PC-3 (cell line): ENCODE measurements around the gene PNMA1. TPM values are rescaled to one million over a fixed set of nuclear protein-coding genes. Genes with fewer than 3 reads are reported as not detected.

Experiments used
- ATAC-seq: fragments of 200-7000 bp; cut with Tn5 transposase; 2 replicates; pipeline ENCODE4 v1.9.1; 2020; ENCODE audit warnings: mild to moderate bottlenecking, moderate library complexity
- BruUV-seq: library from RNA; stranded (reverse); fragments of 400-500 nt; replicated peaks from 2 replicates; lab custom pipeline; 2021; lab: Mats Ljungman, UMichigan
- CTCF ChIA-PET: fragments of 300-600 bp; sonication (Branson Sonifier 250); formaldehyde crosslinking; loops from one replicate; lab custom pipeline; 2022; ENCODE audit warnings: antibody characterized with exemption; lab: Charles Lee
- POLR2A ChIA-PET: fragments of 300-600 bp; sonication (Branson Sonifier 250); formaldehyde crosslinking; loops from one replicate; lab custom pipeline; 2022; ENCODE audit warnings: antibody characterized with exemption; ENCODE audit not compliant: unreplicated experiment; lab: Charles Lee
- DNase-seq: peaks from one replicate; pipeline ENCODE4 v3.0.0-alpha.2; 2015
- H2AFZ ChIP-seq: fragments of 300-600 bp; sonication (generic); 2 replicates; pipeline ENCODE4 v1.6.0; 2016; ENCODE audit warnings: antibody characterized with exemption, low read length
- H3F3A ChIP-seq: fragments of 300-600 bp; sonication (generic); one replicate; pipeline ENCODE4 v1.6.0; 2017; ENCODE audit warnings: antibody characterized with exemption, low read length, control low read depth, mild to moderate bottlenecking; ENCODE audit not compliant: unreplicated experiment
- H3K27ac ChIP-seq: fragments of 300-600 bp; sonication (generic); 2 replicates; pipeline ENCODE4 v1.5.1; 2016; ENCODE audit warnings: mild to moderate bottlenecking, low read length
- H3K27me3 ChIP-seq: fragments of 300-600 bp; sonication (generic); 2 replicates; pipeline ENCODE4 v1.6.1; 2016; ENCODE audit warnings: low read length, mixed read lengths
- H3K36me3 ChIP-seq: fragments of 300-600 bp; sonication (generic); 2 replicates; pipeline ENCODE4 v1.6.1; 2016; ENCODE audit warnings: low read depth, mixed run types, low read length, mixed read lengths
- H3K4me1 ChIP-seq: fragments of 300-600 bp; sonication (generic); 2 replicates; pipeline ENCODE4 v1.5.1; 2016; ENCODE audit warnings: low read length; ENCODE audit not compliant: insufficient read depth
- H3K4me2 ChIP-seq: fragments of 300-600 bp; sonication (generic); 2 replicates; pipeline ENCODE4 v1.6.0; 2016; ENCODE audit warnings: low read length
- H3K4me3 ChIP-seq: fragments of 300-600 bp; sonication (generic); 2 replicates; pipeline ENCODE4 v1.5.1; 2016; ENCODE audit warnings: mild to moderate bottlenecking, low read length, mixed read lengths
- H3K79me2 ChIP-seq: fragments of 300-600 bp; sonication (generic); 2 replicates; pipeline ENCODE4 v1.6.1; 2017; ENCODE audit warnings: low read length, mixed read lengths
- H3K9ac ChIP-seq: fragments of 300-600 bp; sonication (generic); 2 replicates; pipeline ENCODE4 v1.6.0; 2016; ENCODE audit warnings: mild to moderate bottlenecking, low read length
- H3K9me2 ChIP-seq: fragments of 300-600 bp; sonication (generic); replicated peaks from 2 replicates; pipeline ENCODE4 v1.6.1; 2016; ENCODE audit warnings: mixed run types, low read length, mixed read lengths
- H3K9me3 ChIP-seq: fragments of 300-600 bp; sonication (generic); 2 replicates; pipeline ENCODE4 v1.6.1; 2016; ENCODE audit warnings: low read length, mixed read lengths
- H4K20me1 ChIP-seq: fragments of 300-600 bp; sonication (generic); 2 replicates; pipeline ENCODE4 v1.6.1; 2016; ENCODE audit warnings: low read length, mixed read lengths
- CTCF ChIP-seq: fragments of 300-600 bp; sonication (generic); conservative IDR thresholded peaks from 2 replicates; pipeline ENCODE4 v1.5.1; 2017; ENCODE audit warnings: antibody characterized with exemption, low read depth, mild to moderate bottlenecking, low read length
- EZH2 ChIP-seq: fragments of 300-600 bp; sonication (generic); IDR thresholded peaks from one replicate; pipeline ENCODE4 v1.6.1; 2017; ENCODE audit warnings: antibody characterized with exemption, mild to moderate bottlenecking, low read length; ENCODE audit not compliant: unreplicated experiment
- EZH2phosphoT487 ChIP-seq: fragments of 300-600 bp; sonication (generic); IDR thresholded peaks from 2 replicates; pipeline ENCODE4 v1.6.1; 2018; ENCODE audit warnings: mild to moderate bottlenecking, antibody characterized with exemption, low read length, borderline replicate concordance
- intact Hi-C: fragments of 100-400 bp; cut with micrococcal nuclease; formaldehyde crosslinking; loops from 2 replicates; pipeline ENCODE4 v1.9.0; 2023
- total RNA-seq: library from RNA; depleted of rRNA; stranded (reverse); fragments of >200 nt; gene quantifications from 2 replicates; pipeline ENCODE4 v1.2.3, GENCODE V29; 2014

PNMA1 gene
- total RNA-seq, 1 experiment from 2014 or later, result 30.8 TPM

- CTCF ChIA-PET, result no interaction called here
- Histone ChIP-seq H3K4me1 (peaks cover 27% of the 10 kb centered on the region), H3K9ac (no peak overlapping the region), H3K36me3 (no peaks in the 10 kb centered on the region), H4K20me1 (no peaks in the 10 kb centered on the region), H3K4me3 (no peak overlapping the region), H3K79me2 (no peaks in the 10 kb centered on the region), H3K27me3 (no peaks in the 10 kb centered on the region), H3K4me2 (no peak overlapping the region), H3F3A (peaks cover 14% of the 10 kb centered on the region), H3K9me3 (no peaks in the 10 kb centered on the region), H2AFZ (no peak overlapping the region), H3K27ac (no peak overlapping the region), H3K9me2 (no peaks in the 10 kb centered on the region)
- intact Hi-C loops, result no loop called here
- TF ChIP-seq EZH2 (no peak), EZH2phosphoT487 (no peak), CTCF (no peak)
- POLR2A ChIA-PET, result no interaction called here
- no TSS peak for BruUV-seq
- DNase-seq, result no peak
- no peak for ATAC-seq
Observed at GRCh38 chr14:73700325-73700724, 13.9 kb downstream of the PNMA1 start.

- DNase-seq (peak; percentile 97), ATAC-seq (peak; percentile 91)
- no peaks in the 10 kb centered on the region for H3K9me2 ChIP-seq
- peaks cover 14% of the 10 kb centered on the region for H3F3A ChIP-seq
- TF ChIP-seq CTCF (no peak), EZH2phosphoT487 (no peak), EZH2 (no peak)
- peak overlapping the region; percentile 80 for H3K4me2 ChIP-seq
- BruUV-seq, result TSS peak; percentile 83
- peak overlapping the region; percentile 82 for H3K9ac ChIP-seq
- peak overlapping the region; percentile 49 for H3K4me3 ChIP-seq
- H4K20me1 ChIP-seq, result no peaks in the 10 kb centered on the region
- peaks cover 27% of the 10 kb centered on the region for H3K4me1 ChIP-seq
- H3K36me3 ChIP-seq, result no peaks in the 10 kb centered on the region
- no peaks in the 10 kb centered on the region for H3K79me2 ChIP-seq
- 0 out of 2 replicates have a peak overlapping the region, but pooled peaks have one; percentile 27 for H2AFZ ChIP-seq
- H3K27me3 ChIP-seq, result no peaks in the 10 kb centered on the region
- peak overlapping the region; percentile 98 for H3K27ac ChIP-seq
- ChIA-PET CTCF (no interaction called here), POLR2A (interaction anchor here (0.6 kb wide), 1 partner anchor 33 kb away, joined by 3 read pairs; no protein-coding TSS in a partner anchor)
- H3K9me3 ChIP-seq, result no peaks in the 10 kb centered on the region
- intact Hi-C loops, result loop anchor here (1.0 kb wide), 2 partner anchors 16 to 34 kb away; no protein-coding TSS in a partner anchor
Observed at GRCh38 chr14:73696466-73697400, 17.5 kb downstream of the PNMA1 start.
